UCSD-AML1 (cell line): Measurements from ENCODE around the gene SOHLH1.

ENCODE experiments used
- DNase-seq: peaks from one replicate; lab custom pipeline; 2025; ENCODE audit not compliant: unreplicated experiment; lab: John Stamatoyannopoulos, UW

Gene SOHLH1

DNA sequence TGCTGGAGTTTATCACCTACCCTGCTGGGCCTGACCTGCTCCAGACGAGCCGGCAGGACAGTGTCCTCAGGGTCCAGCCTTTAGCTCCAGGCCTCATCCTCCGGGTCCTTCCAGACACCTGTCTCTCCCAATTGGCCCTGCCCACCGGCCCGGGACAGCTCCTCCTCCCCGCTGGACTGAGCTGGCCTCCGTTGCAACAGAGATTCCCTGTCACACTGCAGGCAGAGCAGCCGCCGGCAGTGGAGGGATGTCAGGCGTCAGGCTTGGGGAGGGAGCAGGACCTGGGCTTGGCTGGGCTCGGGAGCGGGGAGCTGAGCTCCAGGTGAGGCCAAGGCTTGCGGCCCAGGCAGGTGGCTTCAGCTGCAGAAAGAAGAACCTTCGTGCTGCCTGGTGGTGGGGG, 4.4 kb upstream of the SOHLH1 start:
- DNase-seq, result no peak

DNA sequence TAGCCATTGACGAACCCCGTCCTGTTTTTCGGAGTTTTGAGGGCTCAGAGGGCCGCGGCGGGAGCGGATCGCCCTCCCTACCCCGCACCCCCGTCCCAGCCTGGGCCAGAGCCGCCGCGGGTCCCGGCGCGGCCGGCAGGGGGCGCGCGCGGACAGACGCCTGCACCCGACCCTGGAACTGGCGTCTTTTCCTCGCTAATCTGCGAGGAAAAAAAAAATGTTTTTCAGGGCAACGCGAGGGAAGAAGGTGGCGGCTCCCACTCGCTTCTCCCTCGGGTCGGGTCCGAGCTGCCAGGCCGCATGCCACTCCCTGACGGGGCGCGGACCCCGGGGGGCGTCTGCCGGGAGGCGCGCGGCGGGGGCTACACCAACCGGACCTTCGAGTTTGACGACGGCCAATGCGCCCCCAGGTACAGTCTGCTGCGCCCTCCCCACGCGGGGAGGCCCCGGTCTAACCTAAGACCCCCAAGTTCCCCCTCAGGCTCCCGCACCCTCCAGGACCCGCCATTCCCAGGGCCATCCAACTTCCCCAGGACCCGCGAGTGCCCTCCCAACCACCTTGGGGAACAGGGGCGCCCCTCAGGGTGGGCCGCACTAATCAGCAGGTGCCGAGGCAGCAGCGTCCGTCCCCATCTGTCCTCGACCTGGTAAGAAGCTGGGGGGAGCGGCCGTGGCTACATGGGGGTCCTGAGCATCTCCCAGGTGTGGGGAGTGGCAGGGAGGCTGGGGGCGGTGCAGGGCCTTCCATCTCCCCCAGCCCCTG, 2.9 kb upstream of the SOHLH1 start, which contains the start of gene KCNT1:
TSS of gene KCNT1 (plus strand) at position 227 of the 763 bp plus-strand sequence. CDS start at position 301, 74 bp downstream.
- peak; percentile 59 for DNase-seq

DNA sequence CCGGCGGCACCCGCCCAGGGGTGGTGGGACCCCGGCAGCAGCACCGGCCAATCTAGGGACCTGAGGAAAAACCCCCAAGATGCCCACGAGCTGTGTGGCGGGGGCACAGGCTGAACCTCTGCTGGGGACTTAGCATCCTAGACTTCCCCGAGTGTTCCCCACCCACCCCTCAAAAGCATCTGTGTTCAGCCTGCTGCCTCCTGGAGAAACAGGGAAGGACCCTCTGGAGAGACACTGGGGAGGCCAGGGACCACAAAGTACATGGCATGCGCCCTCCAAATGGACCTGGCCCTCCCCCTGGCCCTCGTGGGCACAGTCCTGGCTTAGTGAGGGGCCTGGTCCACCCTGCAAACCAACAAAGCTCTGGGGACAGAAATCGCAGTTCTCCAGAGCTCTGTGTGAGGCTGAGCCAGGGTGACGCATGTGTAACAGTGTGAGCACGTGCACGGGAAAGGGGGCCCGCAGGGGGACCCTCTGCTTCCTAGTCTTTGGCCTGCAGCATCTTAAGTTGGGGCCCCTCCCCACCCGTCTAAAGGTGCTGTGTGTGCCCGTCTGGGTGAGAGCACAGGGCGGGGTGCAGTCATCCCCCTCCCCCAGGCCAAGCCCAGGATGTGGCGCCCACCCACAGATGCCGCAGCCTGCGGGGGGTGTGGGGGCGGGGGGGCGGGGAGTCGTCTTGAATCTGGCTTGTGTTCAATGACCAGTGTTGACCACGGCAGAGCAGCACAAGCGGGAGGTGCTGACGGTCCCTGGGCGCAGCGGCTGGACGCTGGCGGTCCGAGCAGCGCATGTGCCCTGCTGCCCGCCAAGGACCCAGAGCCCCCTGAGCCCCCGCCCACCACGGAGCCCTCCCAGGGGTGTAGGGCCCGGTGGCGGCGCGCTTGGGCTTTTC, 2.0 kb upstream of the SOHLH1 start:
- DNase-seq, result no peak

DNA sequence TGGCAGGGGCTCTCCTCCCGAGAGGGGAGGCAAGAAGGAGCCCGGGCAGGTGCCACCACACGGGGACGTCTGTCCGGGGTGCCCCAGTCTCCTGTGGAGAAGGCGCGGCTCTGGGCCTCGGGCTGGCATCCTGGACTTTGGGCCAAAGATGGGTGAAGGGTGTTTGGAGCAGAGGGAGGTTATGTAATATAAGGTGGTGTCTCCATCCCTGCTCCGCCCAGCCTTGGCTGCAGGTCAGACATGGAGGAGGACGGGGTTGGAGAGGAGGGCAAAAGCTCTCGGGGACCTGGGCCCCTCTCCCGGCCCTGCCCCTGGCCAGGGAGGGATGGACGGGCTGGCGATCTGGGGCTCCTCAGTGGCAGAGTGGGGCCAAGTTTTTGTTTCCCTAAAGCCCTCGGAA, 1.2 kb upstream of the SOHLH1 start:
- no peak for DNase-seq

DNA sequence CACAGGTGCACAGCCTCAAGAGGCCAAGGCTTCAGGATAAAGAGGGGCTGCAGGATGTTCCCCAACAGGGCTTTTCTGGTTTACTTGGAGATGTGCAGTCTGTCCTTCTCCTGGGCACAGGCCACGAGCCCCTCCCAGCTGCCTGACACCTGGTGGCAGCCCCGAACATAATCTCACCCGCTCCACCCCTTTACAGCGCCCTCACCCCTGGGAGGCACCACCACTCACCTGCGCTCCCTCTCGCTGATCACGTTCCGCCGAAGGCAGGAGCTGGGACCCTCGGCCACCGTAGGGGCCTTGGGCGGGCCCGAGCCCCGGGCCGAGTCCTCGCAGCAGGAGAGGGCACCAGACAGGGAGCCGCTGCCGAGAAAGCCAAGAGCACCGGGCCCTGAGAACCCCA, 514 bp downstream of the SOHLH1 start:
- no peak for DNase-seq

GRCh38 chr9:135698236-135698635, 1.0 kb downstream of the SOHLH1 start:
- no peak for DNase-seq

- no peak for DNase-seq
Measured at GRCh38 chr9:135697226-135697625, 2.1 kb downstream of the SOHLH1 start.

- DNase-seq, result no peak
Measured at GRCh38 chr9:135696446-135696845, 2.8 kb downstream of the SOHLH1 start.

DNA sequence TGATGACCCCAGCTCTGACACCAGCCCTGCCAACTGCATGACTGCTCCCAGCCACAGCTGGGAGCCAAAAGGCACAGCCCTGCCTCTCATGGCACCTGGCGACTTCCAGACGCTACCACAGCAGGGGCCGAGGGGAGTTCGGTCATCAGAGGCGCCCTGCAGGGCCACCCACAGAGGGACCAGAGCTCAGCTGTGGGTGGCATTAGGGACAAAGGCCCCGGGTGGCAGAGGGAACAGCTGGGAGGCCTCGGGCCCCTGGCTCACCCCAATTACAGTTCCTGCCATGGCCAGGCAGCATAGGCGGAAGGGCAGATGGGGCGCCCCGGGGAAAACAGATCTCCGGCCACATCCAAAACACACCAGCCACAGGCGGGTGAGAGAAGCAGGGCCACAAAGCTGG, 3.6 kb downstream of the SOHLH1 start:
- no peak for DNase-seq

DNA sequence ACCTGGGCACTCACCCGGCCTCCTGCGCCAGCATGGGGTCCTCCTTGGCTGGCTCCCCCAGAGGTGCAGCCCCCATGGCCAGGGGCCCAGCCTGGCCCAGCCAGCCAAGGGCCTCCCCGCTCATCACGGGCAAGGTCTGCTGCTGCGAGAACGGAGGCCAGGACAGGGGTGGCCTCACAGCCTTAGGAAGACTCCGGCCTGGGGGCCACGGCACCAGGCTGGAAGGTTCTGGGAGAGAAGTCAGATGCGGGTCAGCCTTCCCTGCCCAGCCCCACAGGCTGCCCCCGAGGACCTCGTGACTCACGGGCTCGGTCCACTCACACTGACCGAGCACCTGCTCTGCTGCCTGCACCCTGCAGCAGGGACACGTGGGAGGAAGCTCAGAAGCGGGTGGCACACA, 4.2 kb downstream of the SOHLH1 start:
- DNase-seq, result no peak

DNA sequence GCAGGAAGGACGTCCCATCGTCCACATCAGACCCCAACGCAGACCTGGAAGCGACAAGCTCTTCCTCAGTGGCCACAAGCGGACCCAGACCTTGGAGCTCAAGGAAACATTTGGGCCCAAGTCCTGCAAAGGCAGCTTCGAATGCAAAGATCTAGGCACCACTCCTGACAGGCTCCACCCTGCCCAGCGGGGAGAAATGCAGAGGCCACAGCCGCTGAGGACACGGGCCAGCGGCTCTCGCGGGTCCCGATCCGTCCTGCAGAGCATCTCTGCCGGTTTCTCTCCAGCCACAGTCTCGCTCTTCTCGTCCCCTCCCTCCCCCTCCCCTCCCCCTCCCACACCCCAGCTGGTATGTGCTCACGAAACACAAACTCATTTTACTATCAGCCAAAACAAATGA, 4.9 kb downstream of the SOHLH1 start:
- DNase-seq, result no peak

DNA sequence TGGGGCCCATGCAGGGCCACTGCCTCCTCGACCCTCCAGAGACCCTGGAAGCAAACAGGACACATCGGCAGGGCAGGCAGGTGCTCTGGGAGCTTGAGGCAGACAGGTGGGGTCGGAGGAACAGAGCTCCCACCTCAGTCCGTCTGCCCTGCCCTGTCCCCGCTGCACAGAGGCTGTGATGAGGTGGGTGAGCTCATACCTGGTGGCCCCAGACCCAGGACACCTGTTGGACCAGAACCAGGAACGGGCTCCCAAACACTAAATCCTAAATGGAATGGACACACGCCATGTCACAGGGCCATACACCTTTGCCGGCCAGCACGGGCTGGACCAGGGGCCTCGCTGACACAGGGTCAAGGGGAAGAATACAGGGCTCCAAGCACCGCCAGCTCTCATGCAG, 5.5 kb downstream of the SOHLH1 start:
- DNase-seq, result no peak

DNA sequence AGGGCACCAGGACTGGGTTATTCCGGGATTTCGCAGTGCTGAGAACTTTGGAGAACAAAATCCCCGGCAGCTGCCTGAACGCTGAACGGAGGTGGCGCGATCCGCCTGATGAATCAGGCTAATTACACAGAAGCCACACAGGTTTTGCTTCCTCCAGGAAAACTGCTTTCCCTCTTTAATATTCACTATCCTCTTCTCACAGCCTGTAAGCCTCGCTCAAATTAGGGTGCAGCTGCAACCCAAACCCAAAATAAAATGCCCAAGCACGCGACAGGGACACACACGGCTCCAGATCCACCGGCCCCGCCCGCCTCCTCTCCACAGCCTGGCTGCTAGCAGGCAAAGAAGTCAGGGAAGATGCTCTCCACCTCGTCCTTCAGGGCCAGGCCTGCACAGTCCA, 6.0 kb downstream of the SOHLH1 start:
- no peak for DNase-seq

DNA sequence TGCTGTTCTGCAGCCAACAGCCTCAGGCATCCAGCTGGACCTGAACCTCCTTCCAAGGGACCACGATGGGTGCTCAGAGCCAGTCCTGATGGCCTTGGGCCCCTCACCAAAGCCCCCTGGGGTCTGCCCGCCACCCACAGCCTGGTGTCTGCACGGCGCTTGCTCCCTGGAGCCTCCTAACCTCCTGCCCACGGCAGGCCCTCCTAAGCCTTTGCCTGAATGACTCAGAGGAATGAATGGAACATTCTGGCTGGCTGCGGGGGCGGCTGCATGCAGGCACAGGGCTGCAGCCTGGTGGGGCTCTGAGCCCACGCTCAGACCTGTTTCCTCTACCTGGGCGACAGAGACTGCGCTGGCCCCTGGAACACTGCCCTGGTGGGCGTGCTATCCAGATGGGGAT, 6.9 kb downstream of the SOHLH1 start:
- DNase-seq, result no peak

- no peak for DNase-seq
Measured at GRCh38 chr9:135690836-135691570, 8.3 kb downstream of the SOHLH1 start.

DNA sequence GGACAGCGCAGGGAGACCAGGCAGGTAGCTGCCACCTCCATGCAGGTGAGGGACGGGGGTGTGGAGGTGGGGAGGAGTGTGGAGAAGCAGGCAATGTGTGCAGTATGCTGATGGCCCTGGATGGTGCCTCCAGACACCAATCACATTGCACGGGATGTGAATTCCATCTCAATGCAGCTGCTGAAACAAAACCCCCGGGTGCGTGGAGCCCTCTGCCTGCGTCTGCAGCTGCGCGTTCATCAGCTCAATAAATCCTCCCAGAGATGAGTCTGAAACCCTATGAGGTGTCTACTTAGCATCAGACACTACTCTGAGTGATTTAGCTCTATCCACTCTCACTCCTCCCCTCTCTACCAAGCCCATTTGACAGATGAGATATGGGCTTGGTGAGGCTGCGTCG, 10.3 kb downstream of the SOHLH1 start:
- DNase-seq, result no peak

DNA sequence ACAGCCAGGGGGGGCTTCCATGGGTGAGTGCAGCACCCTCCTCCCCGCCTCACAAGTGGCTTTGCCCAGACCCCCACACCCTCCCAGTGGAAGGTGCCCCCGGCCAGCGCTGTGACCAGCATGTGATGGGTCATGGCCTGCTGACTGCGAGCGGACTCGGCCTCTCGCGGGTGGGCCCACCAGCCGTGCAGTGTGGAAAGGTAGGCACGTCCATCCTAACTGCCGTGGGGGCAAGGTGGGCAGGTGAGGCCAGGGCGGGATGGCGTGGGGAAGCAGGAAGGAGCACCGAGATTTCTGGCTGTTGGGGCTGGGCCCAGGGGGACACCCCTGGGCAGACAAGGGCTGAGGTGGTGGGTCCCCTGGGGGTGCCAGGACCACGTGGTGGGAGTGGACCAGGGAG, 12.1 kb downstream of the SOHLH1 start:
- DNase-seq, result no peak

GRCh38 chr9:135684691-135685090, 14.6 kb downstream of the SOHLH1 start:
- no peak for DNase-seq

DNA sequence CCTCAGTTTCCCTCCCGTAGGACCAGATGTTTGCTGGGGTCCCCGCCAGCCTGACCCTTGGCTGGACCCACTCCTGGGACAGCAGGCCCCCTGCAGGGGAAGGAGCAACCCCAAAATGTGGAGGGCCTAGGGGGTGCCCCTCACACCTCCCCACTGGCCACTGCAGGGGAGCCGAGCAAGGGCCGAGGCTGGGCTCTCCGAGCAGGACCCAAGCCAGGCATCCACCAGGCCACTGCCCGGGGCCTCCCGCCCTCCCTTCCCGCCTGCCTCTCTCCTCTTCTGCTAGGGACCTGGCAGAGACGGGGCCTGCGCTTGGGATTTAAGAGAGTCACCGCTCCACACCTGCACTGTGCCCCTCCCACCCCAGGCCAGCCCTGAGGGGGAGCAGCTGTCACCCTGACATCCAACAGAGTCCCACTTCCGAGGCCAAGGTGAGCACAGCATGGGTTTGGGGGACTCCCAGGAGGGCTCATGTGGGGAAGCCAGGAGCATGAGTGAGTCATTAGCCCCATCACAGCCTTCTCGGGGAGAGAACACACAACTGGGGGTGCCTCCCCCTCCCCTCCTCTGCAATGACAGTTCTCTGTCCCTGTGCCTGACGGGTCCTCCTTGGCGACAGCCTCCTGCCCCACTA, 15.8 kb downstream of the SOHLH1 start:
- no peak for DNase-seq

GRCh38 chr9:135681161-135681560, 18.1 kb downstream of the SOHLH1 start:
- no peak for DNase-seq

GRCh38 chr9:135680056-135680455, 19.2 kb downstream of the SOHLH1 start:
- no peak for DNase-seq
